MM.1S (cell line): Measurements from ENCODE around the gene RABGEF1.

ENCODE experiments used
- DNase-seq: peaks from one replicate; pipeline ENCODE4 v3.0.0-alpha.2; 2015
- H2AFZ ChIP-seq: fragments of 300-600 bp; sonication (generic); 2 replicates; pipeline ENCODE4 v1.6.0; 2016; ENCODE audit warnings: antibody characterized with exemption, low read length
- H3F3A ChIP-seq: fragments of 300-600 bp; sonication (generic); 2 replicates; pipeline ENCODE4 v1.6.1; 2016; ENCODE audit warnings: mild to moderate bottlenecking, antibody characterized with exemption, low read length, moderate library complexity, mixed read lengths; ENCODE audit not compliant: insufficient read depth
- H3K27ac ChIP-seq: fragments of 300-600 bp; sonication (generic); 2 replicates; pipeline ENCODE4 v1.5.1; 2016; ENCODE audit warnings: mild to moderate bottlenecking, low read length
- H3K27me3 ChIP-seq: fragments of 300-600 bp; sonication (generic); replicated peaks from 2 replicates; pipeline ENCODE4 v1.6.0; 2016; ENCODE audit warnings: low read length; ENCODE audit not compliant: insufficient read depth
- H3K36me3 ChIP-seq: fragments of 300-600 bp; sonication (generic); replicated peaks from 2 replicates; pipeline ENCODE4 v1.6.1; 2016; ENCODE audit warnings: mild to moderate bottlenecking, low read length, mixed read lengths; ENCODE audit not compliant: insufficient read depth
- H3K4me1 ChIP-seq: fragments of 300-600 bp; sonication (generic); 2 replicates; pipeline ENCODE4 v1.6.1; 2016; ENCODE audit warnings: low read length, mixed read lengths
- H3K4me2 ChIP-seq: fragments of 300-600 bp; sonication (generic); 2 replicates; pipeline ENCODE4 v1.6.0; 2016; ENCODE audit warnings: low read depth, low read length
- H3K4me3 ChIP-seq: fragments of 300-600 bp; sonication (generic); 2 replicates; pipeline ENCODE4 v1.5.1; 2016; ENCODE audit warnings: low read length, mixed read lengths
- H3K79me2 ChIP-seq: fragments of 300-600 bp; sonication (generic); 2 replicates; pipeline ENCODE4 v1.6.1; 2016; ENCODE audit warnings: mixed run types, low read length, mixed read lengths
- H3K9ac ChIP-seq: fragments of 300-600 bp; sonication (generic); 2 replicates; pipeline ENCODE4 v1.6.1; 2016; ENCODE audit warnings: low read length, mixed read lengths
- H3K9me2 ChIP-seq: fragments of 300-600 bp; sonication (generic); replicated peaks from 2 replicates; pipeline ENCODE4 v1.6.1; 2016; ENCODE audit warnings: mild to moderate bottlenecking, low read length, mixed read lengths; ENCODE audit not compliant: insufficient read depth
- H3K9me3 ChIP-seq: fragments of 300-600 bp; sonication (generic); replicated peaks from 2 replicates; pipeline ENCODE4 v1.6.1; 2016; ENCODE audit warnings: mild to moderate bottlenecking, low read length, mixed read lengths; ENCODE audit not compliant: insufficient read depth
- H4K20me1 ChIP-seq: fragments of 300-600 bp; sonication (generic); 2 replicates; pipeline ENCODE4 v1.6.1; 2016; ENCODE audit warnings: mild to moderate bottlenecking, low read length, moderate library complexity, mixed read lengths; ENCODE audit not compliant: insufficient read depth
- CTCF ChIP-seq: fragments of 300-600 bp; sonication (generic); IDR thresholded peaks from 2 replicates; pipeline ENCODE4 v1.5.1; 2016; ENCODE audit warnings: antibody characterized with exemption, low read length, mixed read lengths
- EZH2 ChIP-seq: fragments of 300-600 bp; sonication (generic); optimal IDR thresholded peaks from 2 replicates; pipeline ENCODE3; 2017; ENCODE audit warnings: low read depth, mild to moderate bottlenecking, antibody characterized with exemption, low read length, mixed read lengths
- EZH2phosphoT487 ChIP-seq: fragments of 300-600 bp; sonication (generic); IDR thresholded peaks from 2 replicates; pipeline ENCODE4 v1.6.1; 2018; ENCODE audit warnings: antibody characterized with exemption, low read length

The RABGEF1 gene

GRCh38 chr7:66696774-66697191 is 43.8 kb upstream of the RABGEF1 start:
- no peaks in the 10 kb centered on the region for H3K9me3 ChIP-seq
- no peak overlapping the region for H3K27ac ChIP-seq
- H3K79me2 ChIP-seq, result no peaks in the 10 kb centered on the region
- no peaks in the 10 kb centered on the region for H3F3A ChIP-seq
- H4K20me1 ChIP-seq, result no peaks in the 10 kb centered on the region
- no peaks in the 10 kb centered on the region for H3K4me1 ChIP-seq
- DNase-seq, result no peak
- H3K4me3 ChIP-seq, result no peak overlapping the region
- no peaks in the 10 kb centered on the region for H3K36me3 ChIP-seq
- H3K9me2 ChIP-seq, result no peaks in the 10 kb centered on the region
- H3K9ac ChIP-seq, result no peak overlapping the region
- H2AFZ ChIP-seq, result no peak overlapping the region
- H3K27me3 ChIP-seq, result no peaks in the 10 kb centered on the region
- H3K4me2 ChIP-seq, result no peak overlapping the region
- no peak for TF ChIP-seq EZH2
- TF ChIP-seq EZH2phosphoT487, result no peak
- TF ChIP-seq CTCF, result no peak

GRCh38 chr7:66697449-66698438 is 42.8 kb upstream of the RABGEF1 start:
- H4K20me1 ChIP-seq, result no peaks in the 10 kb centered on the region
- no peak overlapping the region for H3K27ac ChIP-seq
- no peak overlapping the region for H2AFZ ChIP-seq
- no peak overlapping the region for H3K9ac ChIP-seq
- no peaks in the 10 kb centered on the region for H3K9me3 ChIP-seq
- H3K27me3 ChIP-seq, result no peaks in the 10 kb centered on the region
- no peaks in the 10 kb centered on the region for H3K79me2 ChIP-seq
- H3F3A ChIP-seq, result no peaks in the 10 kb centered on the region
- no peaks in the 10 kb centered on the region for H3K9me2 ChIP-seq
- no peaks in the 10 kb centered on the region for H3K36me3 ChIP-seq
- H3K4me3 ChIP-seq, result no peak overlapping the region
- H3K4me2 ChIP-seq, result no peak overlapping the region
- no peak for TF ChIP-seq CTCF
- TF ChIP-seq EZH2, result no peak
- TF ChIP-seq EZH2phosphoT487, result no peak
- H3K4me1 ChIP-seq, result no peaks in the 10 kb centered on the region
- no peak for DNase-seq

- H3F3A ChIP-seq, result no peaks in the 10 kb centered on the region
- no peak overlapping the region for H3K4me2 ChIP-seq
- no peaks in the 10 kb centered on the region for H3K9me2 ChIP-seq
- no peaks in the 10 kb centered on the region for H3K36me3 ChIP-seq
- no peaks in the 10 kb centered on the region for H3K79me2 ChIP-seq
- no peak overlapping the region for H3K9ac ChIP-seq
- no peaks in the 10 kb centered on the region for H3K27me3 ChIP-seq
- H4K20me1 ChIP-seq, result no peaks in the 10 kb centered on the region
- H3K27ac ChIP-seq, result no peak overlapping the region
- no peak for DNase-seq
- H3K4me3 ChIP-seq, result no peak overlapping the region
- no peak overlapping the region for H2AFZ ChIP-seq
- TF ChIP-seq EZH2 (no peak), CTCF (no peak), EZH2phosphoT487 (no peak)
- no peaks in the 10 kb centered on the region for H3K9me3 ChIP-seq
- no peaks in the 10 kb centered on the region for H3K4me1 ChIP-seq
Measured at GRCh38 chr7:66698652-66699205, 41.8 kb upstream of the RABGEF1 start.
